GM12874 (cell line): ENCODE results near the gene VAV2.

Source experiments
- CTCF ChIP-seq: IDR thresholded peaks from 2 replicates; pipeline ENCODE4 v1.5.1; 2011; ENCODE audit warnings: low read depth, mild to moderate bottlenecking, control low read depth, low read length, moderate library complexity; ENCODE audit not compliant: insufficient read depth

The VAV2 gene

DNA sequence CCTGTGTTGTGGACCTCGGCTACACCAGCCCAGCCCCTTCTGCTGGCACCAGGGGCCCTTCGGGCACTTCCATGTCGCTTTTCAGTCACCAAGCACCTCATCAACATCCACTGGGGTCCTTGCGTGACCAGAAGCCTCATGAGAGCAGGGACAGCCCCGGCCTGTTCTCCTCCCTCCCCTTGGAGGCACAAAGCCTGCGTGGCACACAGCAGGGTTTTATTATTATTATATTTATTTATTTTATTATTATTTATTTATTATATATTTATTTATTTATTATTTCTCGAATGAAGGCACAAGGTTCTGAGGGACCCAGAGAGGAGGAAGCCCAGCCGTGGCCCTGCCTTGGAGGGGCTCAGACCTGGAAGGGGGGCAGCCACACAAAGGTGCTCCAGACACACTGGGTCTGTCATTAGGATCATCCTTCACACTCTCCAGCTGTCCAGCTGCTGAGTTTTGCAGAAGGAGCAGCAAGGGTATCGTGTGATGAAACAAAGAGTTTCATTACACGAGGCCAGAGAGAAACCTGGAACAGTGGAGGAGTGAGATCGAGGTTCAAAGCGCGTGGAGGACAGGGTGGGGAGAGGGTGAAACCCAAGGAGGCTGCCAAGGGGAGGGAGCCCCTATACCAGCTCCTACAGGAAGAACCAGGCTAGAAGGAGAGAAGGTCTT lies 5.2 kb downstream of the VAV2 start:
- TF ChIP-seq CTCF = no peak

GRCh38 chr9:133986061-133986460 lies 6.1 kb downstream of the VAV2 start:
- no peak for TF ChIP-seq CTCF

DNA sequence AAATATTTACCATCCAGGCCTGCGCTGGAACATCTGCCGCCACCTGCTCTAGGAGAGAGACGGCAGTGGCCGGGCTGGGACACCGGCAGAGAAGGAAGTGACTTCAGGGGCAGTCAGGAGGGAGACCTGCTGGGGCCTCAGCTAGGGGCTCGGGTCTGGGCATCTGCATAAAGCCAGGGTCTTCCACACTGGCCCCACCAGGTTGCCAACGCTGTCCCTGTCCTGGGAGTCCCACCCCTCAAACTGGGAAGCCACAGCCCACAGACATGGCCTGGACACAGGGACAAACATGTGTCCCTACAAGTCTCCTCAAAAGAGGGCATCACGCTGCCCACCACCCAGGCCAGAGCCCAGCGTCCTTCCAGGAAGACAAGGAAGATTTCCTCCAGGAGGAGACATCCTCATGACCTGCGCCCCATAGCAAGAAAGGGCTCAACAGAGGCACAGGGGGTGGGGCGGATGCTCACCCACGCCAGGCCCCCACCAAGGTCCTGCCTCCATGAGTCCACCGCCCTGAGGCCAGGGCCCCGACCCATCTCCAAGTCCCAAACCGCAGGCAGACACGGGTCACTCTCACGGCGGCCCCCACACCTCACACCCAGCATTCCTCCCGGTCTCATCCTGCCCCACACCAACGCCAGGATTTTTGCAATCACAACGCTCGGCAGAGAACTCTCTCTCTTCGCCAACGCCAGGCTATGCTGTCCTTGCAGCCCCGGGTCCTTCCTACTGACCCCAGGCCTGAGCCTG lies 9.0 kb downstream of the VAV2 start:
- no peak for TF ChIP-seq CTCF

DNA sequence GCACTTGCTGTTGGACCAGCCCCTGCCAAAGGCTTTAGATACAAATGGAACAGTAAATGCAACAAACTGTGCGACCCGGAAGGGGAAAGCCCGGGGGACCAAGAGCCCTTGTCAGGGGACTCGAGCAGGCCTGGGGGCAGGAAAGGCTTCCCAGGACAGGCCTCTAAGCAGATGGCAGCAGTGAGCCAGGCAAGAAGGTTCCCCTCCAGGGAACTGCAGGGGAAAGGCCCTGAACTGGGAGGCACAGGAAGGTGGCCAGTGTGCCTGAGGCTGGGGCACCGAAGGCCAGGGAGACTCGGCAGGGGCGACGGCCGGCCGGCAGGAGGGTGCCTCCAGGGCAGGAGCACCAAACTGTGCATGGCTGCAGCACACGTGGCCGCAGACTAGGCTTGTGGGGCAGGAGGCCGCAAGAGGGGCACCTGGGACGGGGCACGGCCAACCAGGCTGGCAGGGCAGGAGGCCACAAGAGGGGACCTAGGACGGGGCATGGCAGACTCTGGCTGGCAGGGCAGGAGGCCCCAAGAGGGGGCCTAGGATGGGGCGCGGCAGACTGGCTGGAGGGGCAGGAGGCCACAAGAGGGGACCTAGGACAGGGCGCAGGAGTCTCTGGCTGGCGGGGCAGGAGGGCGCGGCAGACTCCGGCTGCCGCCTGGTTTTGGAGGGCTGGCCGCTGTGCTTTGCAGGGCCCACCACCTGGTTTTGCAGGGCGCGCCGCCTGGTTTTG lies 10.0 kb downstream of the VAV2 start:
- no peak for TF ChIP-seq CTCF

- TF ChIP-seq CTCF = no peak
These were observed 10.6 kb downstream of the VAV2 start for GRCh38 chr9:133981589-133981957.

- TF ChIP-seq CTCF = no peak
These were observed 11.1 kb downstream of the VAV2 start for GRCh38 chr9:133980864-133981588.
